Fibroblast of gingiva (primary cell): Measurements from ENCODE around the gene SLC6A6.

Experiments used
- DNase-seq: peaks from one replicate; pipeline ENCODE4 v3.0.0-alpha.2; 2011; ENCODE audit warnings: low read depth

Gene SLC6A6

GRCh38 chr3:14422016-14422963 lies 19.9 kb downstream of the SLC6A6 start:
- no peak for DNase-seq

GRCh38 chr3:14423197-14423743 lies 20.9 kb downstream of the SLC6A6 start:
- no peak for DNase-seq

- no peak for DNase-seq
Measured at GRCh38 chr3:14423963-14424362, 21.6 kb downstream of the SLC6A6 start.

DNA sequence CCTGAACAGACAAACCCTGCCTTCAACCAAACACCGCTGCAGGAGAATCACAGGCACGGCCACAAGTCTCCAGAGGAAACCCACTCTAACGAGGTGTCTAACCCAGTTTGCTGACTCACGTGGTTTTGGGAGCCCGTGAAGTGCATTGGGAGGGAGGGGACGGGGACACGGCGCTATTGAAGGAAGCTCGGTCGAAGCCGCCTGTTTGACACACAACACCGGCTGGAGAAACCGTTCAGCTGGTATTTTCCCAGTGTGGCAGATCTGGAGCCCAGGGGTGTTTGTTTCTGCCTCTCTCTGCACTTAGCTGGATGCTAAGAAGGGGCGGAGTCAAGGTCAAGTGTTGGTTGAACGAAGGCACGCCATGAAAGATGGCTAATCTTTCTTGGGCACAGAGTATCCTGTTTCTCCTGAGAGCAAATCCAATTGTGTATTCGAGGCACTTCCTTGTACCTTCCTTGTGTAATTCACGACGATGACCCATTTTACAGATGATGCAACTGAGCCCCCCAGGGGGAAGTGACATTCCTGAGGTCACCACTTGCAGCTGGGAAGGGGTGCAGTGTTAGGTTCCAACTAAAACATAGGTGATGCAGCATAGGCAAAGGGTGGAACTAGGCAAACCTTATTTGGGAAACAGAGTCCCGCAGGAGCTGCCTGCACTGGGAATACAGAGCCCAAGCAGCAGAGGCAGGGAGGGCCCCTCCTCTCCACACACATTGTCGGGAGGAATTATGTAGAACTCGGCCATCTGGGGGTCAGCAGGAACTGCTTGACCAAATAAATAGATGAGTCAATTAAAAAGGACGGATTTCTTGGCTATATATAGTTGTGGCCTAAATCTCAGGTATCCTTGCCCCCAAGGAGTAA lies 22.5 kb downstream of the SLC6A6 start:
- no peak for DNase-seq

DNA sequence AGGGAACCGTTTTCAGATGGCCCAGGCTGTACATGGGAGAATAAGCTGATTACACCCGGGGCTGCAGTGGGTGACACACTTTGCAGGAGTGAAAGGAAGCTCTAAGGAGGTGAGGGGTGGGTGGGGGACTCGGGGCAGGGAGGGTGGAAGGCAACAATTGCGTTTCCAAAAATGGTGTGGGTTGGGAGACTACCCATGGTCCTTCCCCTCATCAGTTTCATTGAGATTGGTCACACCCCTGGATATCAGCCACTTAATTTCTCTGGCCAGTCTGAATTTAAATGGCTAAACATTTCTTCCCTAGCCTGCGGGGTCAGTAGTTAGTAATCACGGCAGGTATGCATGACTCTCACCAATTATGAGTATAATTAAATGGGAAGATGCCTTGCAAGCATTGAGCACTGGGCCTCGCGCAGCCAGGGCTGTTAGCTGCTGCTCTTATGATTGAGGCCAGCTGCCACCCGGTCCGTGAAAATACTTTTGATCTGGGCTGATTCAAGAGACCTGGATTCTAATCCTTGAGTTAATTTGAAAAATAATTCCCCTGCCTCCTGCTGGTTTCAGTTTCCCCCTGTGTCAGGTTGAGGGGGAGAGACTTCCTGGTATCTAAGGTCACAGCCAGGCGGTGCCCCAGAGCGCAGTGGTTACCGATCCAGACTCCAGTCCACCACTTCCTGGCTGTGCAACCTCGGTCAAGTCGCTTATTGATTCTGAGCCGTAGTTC lies 23.3 kb downstream of the SLC6A6 start:
- DNase-seq = no peak

DNA sequence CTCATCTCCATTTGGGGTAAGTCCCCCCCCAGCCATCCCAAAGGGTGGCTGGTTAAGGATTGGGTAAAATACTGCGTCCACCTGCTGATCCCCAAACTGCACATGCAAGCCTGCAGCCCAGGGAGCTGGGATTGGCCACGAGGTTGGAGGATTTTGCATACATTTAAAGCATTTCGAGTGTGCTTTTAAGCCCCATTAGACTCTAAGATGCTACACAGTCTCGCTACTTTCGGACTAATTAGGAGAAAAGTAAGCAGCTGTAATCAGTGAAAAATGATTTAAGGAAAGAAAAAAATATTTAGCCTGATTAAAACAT lies 23.9 kb downstream of the SLC6A6 start:
- no peak for DNase-seq

- peak; percentile 83 for DNase-seq
Measured at GRCh38 chr3:14428087-14429033, 26.0 kb downstream of the SLC6A6 start.

DNA sequence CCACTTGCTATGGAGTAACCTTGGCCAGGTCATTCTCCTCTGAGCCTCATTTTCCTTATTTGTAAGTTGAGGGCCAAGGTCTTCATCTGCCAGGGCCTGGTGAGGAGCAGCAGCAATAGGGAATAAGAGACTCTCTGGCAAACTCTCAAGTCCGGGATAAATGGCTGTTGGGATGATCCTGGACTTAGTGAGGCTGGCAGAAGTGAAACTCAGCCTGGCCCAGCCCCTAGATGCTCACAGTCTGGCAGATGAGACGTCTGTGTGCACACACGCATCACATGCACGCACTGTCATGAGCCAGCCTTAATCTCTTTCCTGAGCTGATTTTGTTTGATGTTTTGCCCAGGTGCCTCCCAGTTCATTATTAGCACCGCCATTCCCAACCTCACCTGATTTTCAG lies 26.8 kb downstream of the SLC6A6 start:
- peak; percentile 21 for DNase-seq

- no peak for DNase-seq
Measured at GRCh38 chr3:14429640-14430039, 27.2 kb downstream of the SLC6A6 start.

- no peak for DNase-seq
Measured at GRCh38 chr3:14430053-14430452, 27.6 kb downstream of the SLC6A6 start.

DNA sequence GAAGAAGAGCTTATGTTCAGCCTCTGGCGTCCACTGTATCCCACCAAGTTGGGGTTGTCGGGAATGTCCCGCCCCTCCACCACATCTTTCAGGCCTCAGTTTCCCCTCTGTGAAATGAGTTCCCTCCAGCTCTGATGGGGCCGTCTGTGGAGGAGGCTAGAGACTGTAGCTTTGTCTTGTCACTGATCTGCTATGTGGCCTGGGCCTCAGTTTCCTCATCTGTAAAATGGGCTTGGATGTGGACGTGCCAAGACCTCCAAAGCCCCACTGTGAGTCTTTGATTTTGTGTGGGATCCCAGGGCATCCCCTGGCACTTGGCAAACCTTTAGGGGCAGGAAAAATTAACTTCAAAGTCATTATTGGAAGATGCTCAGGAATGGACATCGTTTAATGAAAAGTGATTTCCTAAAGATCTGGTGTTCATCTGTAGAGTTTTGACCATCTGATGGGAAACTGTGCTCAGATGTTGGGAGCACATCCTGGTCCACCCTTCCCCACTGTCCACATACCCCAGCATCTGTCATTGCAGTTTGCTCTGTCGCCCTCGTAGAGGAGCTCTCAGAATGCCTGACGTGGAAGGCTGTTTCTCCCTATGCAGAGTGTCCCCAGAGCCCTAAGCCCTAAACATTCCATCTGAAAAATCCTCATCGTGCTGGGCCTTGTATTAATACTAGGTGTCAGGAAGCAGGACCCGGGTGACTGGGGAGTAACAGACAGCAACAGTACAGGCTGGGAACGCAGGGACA lies 28.5 kb downstream of the SLC6A6 start:
- DNase-seq = no peak

DNA sequence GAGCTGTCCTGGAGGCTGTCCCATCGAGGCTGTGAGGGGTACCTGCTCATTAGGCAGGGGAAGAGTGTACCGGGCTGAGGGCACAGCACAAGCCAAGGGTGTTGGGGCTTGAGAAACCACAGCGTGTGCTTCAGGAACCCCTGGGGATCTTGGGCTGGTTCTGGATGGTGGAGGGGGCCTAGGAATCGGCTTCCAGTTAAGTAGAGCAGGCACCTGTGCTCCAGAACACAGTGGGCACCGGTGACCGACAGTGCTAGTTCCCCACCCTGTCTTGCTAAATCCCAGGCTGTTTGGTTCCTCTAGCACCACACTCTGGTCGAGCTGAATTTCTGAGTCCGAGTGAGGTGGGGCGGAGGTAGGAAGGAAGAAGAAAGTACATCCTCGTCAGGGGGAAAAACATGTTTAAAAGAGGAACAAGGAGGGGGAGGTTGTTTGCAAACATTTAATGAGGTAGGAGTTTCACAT lies 29.1 kb downstream of the SLC6A6 start:
- DNase-seq = no peak

DNA sequence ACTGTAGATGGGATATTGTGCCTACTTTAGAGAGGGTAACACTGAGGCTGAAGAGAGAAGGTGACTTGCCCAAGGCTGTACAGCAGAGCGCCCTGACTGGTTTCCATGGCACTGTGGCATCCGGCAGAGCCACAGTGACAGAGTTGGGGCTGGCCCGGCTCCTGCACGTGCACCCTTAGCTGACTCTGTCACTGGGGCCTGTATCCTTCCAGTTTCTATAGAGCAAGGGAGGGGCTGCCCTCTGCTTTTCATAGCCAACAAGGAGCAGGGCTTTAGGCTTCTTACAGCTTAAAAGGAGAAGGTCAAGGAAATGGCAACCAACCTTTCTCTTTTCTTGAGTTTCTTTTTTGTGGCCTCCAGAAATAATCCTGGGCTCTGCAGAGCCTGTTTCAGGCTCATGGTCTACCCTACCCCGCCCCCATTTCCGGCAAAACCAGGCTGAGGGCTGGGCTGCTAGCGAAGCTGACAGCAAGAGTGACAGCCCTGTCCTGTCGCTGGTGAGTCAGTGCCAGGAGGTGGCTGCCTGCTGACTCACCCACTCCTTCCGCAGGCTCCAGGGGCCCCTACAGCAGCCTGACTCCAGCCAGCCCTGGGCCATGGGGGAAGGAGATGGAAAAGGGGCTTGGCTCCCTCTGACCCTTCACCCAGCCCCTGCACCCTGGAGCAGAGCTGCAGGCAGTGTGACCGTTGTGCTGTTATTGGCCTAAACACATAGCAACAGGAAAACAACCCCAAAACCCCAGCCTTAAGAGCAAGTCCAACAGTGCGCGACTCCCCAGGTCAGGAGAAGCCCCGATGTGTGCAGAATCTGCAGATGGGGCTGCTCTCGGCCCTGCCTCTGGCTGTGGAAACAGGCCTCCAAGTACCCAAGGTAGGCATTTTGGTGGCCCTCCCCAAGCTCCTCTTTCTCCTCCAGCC lies 29.8 kb downstream of the SLC6A6 start:
- DNase-seq = peak; percentile 57

- DNase-seq = no peak
Measured at GRCh38 chr3:14433106-14433505, 30.7 kb downstream of the SLC6A6 start.

DNA sequence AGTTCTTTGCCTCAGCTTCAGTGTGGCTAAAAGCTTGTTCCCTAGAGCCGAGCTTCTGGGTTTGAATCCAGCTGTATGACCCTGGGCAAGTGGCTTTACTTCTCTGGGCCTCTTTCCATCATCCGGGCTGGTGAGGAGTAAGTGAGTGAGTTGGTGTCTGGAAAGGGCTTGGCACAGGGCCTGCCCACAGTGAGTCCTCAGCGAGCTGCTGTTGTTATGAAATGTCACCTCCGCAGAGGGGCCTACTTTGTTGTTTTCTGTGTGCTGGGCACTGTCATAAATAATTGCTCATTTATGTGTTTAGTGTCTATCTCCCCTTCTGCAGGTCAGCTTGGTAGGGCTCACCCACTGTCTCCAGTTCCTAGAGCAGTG lies 31.7 kb downstream of the SLC6A6 start:
- DNase-seq = peak; percentile 70

GRCh38 chr3:14434498-14435151 lies 32.2 kb downstream of the SLC6A6 start:
- no peak for DNase-seq

DNA sequence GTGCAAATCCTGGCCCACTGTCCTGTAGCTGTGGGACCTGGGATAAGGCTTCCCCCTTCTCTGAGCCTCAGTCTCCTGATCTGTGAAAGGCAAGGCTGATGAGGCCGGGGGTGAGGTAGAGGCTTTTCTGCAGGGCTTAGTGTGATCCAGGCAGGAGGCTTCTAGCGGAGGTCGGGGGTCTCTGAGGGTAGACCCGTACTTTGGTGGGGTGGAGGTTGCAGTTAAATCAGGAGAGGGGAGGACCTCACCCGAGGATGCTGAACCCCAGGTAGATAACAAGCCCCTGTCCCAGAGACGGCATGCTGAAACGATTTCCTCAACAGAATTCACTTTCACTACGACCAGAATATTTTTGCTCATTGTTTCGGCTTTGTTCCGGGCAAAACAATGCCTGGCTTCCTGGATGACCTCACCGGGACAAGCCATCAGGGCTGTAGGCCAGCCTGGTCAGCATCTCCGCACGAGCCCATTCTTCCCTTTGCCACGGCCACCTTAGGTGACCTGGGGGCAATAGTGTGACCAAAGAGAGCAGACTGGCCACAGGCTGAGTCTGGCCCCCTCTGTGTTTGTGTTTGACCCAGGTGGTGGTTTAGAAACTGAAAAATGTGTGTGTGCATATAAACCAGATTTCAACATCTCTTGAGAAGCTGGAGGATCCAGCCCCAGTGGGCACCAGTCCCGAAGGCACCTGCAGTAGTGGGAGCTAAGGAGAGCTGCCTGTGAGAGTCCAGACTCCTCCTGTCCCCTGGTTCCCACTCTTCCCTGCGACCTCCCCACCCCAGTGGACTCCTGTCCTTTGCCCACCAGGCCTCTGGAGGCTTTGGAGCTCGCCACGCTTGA lies 33.0 kb downstream of the SLC6A6 start:
- DNase-seq = no peak

DNA sequence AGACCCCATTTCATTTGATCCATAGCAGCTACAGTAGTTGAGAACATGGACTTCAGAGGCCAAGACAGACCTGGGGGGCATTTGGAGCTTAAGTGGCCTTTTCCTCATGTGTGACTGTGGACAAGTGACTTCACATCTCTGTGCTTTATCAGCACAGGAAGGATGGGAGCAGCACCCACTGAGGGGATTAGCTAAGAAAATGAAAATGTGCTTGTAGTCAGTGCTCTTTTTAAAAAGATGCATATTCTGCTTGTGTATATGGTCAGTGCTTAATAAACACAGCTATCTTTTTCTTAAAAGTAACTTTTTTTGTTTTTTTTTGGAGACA lies 34.5 kb downstream of the SLC6A6 start:
- no peak for DNase-seq
